HG02759 (cell line): ENCODE results near the gene KRT32.

Experiments used
- ATAC-seq: cut with Tn5 transposase; IDR thresholded peaks from one replicate; pipeline ENCODE4 v1.9.1; 2021; ENCODE audit warnings: mild to moderate bottlenecking, moderate library complexity; ENCODE audit not compliant: unreplicated experiment

KRT32 gene

GRCh38 chr17:41494524-41494923 is 27.3 kb upstream of the KRT32 start:
- no peak for ATAC-seq

GRCh38 chr17:41492771-41493170 is 25.6 kb upstream of the KRT32 start:
- ATAC-seq = no peak

GRCh38 chr17:41492351-41492750 is 25.2 kb upstream of the KRT32 start:
- no peak for ATAC-seq

- no peak for ATAC-seq
Observed at GRCh38 chr17:41491476-41491875, 24.3 kb upstream of the KRT32 start.

GRCh38 chr17:41490000-41490990 is 23.1 kb upstream of the KRT32 start:
- ATAC-seq = no peak

- ATAC-seq = no peak
Observed at GRCh38 chr17:41489531-41489930, 22.3 kb upstream of the KRT32 start, which contains the start of gene KRT36. Gene KRT36 (minus strand): TSS chr17:41489910. CDS start chr17:41489864, 46 bp downstream.

- ATAC-seq = no peak
Observed at GRCh38 chr17:41486809-41487530, 19.8 kb upstream of the KRT32 start.

GRCh38 chr17:41486316-41486715 is 19.1 kb upstream of the KRT32 start:
- no peak for ATAC-seq

- ATAC-seq = no peak
Observed at GRCh38 chr17:41484920-41485904, 18.0 kb upstream of the KRT32 start.

- no peak for ATAC-seq
Observed at GRCh38 chr17:41483991-41484826, 17.0 kb upstream of the KRT32 start.

GRCh38 chr17:41483531-41483930 is 16.3 kb upstream of the KRT32 start:
- no peak for ATAC-seq

- no peak for ATAC-seq
Observed at GRCh38 chr17:41481036-41481435, 13.8 kb upstream of the KRT32 start, which contains the start of gene KRT35. Gene KRT35 (minus strand): TSS chr17:41481151. CDS start chr17:41481097, 54 bp downstream.

- no peak for ATAC-seq
Observed at GRCh38 chr17:41480581-41480980, 13.4 kb upstream of the KRT32 start.

- ATAC-seq = no peak
Observed at GRCh38 chr17:41480136-41480535, 12.9 kb upstream of the KRT32 start.

- ATAC-seq = no peak
Observed at GRCh38 chr17:41478237-41478636, 11.1 kb upstream of the KRT32 start.

- no peak for ATAC-seq
Observed at GRCh38 chr17:41476866-41477815, 10.0 kb upstream of the KRT32 start.

- no peak for ATAC-seq
Observed at GRCh38 chr17:41475421-41475820, 8.2 kb upstream of the KRT32 start.

- ATAC-seq = no peak
Observed at GRCh38 chr17:41474863-41475262, 7.7 kb upstream of the KRT32 start.
